NCI-H446 (cell line): ENCODE data around the gene ACOX3.

Source experiments
- DNase-seq, 2 experiments: peaks; one replicate each; lab custom pipeline; 2025; lab: John Stamatoyannopoulos, UW

Gene ACOX3

GRCh38 chr4:8321220-8321619 lies 119.3 kb downstream of the ACOX3 start:
- DNase-seq = no peak

DNA sequence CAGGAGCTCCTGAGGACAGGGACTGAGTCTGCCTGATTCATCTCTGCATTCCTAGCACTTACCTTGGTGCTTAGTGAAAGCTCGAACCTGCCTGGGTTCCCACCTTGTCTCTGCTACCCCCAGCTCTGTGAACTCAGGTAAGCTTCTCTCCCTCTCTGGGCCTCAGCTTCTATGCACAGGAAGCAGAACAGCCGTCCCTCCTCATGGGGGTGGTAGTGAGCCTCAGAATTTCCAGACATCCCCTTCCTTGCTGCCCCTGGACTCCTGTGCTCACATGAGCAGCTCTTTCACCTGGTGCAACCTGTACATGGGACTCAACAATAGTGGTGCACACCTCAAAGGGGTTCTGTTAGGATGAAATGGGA lies 120.2 kb downstream of the ACOX3 start:
- no peak for DNase-seq

- DNase-seq = no peak
These were observed 120.7 kb downstream of the ACOX3 start for GRCh38 chr4:8319731-8320385.

- DNase-seq = no peak
These were observed 121.5 kb downstream of the ACOX3 start for GRCh38 chr4:8319061-8319460.

- no peak for DNase-seq
These were observed 122.0 kb downstream of the ACOX3 start for GRCh38 chr4:8318509-8318908.

- DNase-seq = no peak
These were observed 123.0 kb downstream of the ACOX3 start for GRCh38 chr4:8317474-8317873.

GRCh38 chr4:8316911-8317351 lies 123.6 kb downstream of the ACOX3 start:
- DNase-seq = no peak
